SK-N-SH treated with all-trans-retinoic acid at 6 μM for 48 hours (cell line): ENCODE results near the gene HOMEZ.

ENCODE experiments used
- ARNTL ChIP-seq: fragments of 450-650 bp; formaldehyde crosslinking; IDR thresholded peaks from 2 replicates; pipeline ENCODE4 v1.5.0; 2020; ENCODE audit warnings: low read depth, mild to moderate bottlenecking, moderate library complexity, borderline replicate concordance
- GLIS3 ChIP-seq: fragments of 250-450 bp; sonication (Bioruptor Pico); IDR thresholded peaks from 2 replicates; pipeline ENCODE4 v1.5.0; 2020; ENCODE audit warnings: mild to moderate bottlenecking, moderate library complexity
- ISL1 ChIP-seq: fragments of 250-450 bp; sonication (Bioruptor Pico); IDR thresholded peaks from 2 replicates; pipeline ENCODE4 v2.1.2; 2022; ENCODE audit warnings: mild to moderate bottlenecking, moderate library complexity
- PATZ1 ChIP-seq: fragments of 250-450 bp; sonication (Bioruptor Pico); IDR thresholded peaks from 2 replicates; pipeline ENCODE4 v1.8.0; 2020; ENCODE audit warnings: mild to moderate bottlenecking, moderate library complexity, borderline replicate concordance
- POU6F1 ChIP-seq: fragments of 250-450 bp; sonication (Bioruptor Pico); IDR thresholded peaks from 2 replicates; pipeline ENCODE4 v1.8.0; 2021; ENCODE audit warnings: low read depth, mild to moderate bottlenecking, moderate library complexity, borderline replicate concordance
- PPARA ChIP-seq: fragments of 250-450 bp; sonication (Bioruptor Pico); IDR thresholded peaks from 2 replicates; pipeline ENCODE4 v1.5.0; 2020; ENCODE audit warnings: mild to moderate bottlenecking, borderline replicate concordance
- SNAI2 ChIP-seq: fragments of 250-450 bp; sonication (Bioruptor Pico); IDR thresholded peaks from 2 replicates; pipeline ENCODE4 v1.5.0; 2020; ENCODE audit warnings: mild to moderate bottlenecking, moderate library complexity
- TOX ChIP-seq: fragments of 250-450 bp; sonication (Bioruptor Pico); IDR thresholded peaks from 2 replicates; pipeline ENCODE4 v1.8.0; 2021; ENCODE audit warnings: mild to moderate bottlenecking, moderate library complexity, borderline replicate concordance
- ZC3H10 ChIP-seq: fragments of 250-450 bp; sonication (Bioruptor Pico); IDR thresholded peaks from 2 replicates; pipeline ENCODE4 v1.5.1; 2021; ENCODE audit warnings: mild to moderate bottlenecking, moderate library complexity
- ZFP3 ChIP-seq: fragments of 250-450 bp; sonication (Bioruptor Pico); IDR thresholded peaks from 2 replicates; pipeline ENCODE4 v1.5.0; 2020; ENCODE audit warnings: mild to moderate bottlenecking, moderate library complexity
- ZNF70 ChIP-seq: fragments of 450-650 bp; formaldehyde crosslinking; IDR thresholded peaks from 2 replicates; pipeline ENCODE4 v1.5.0; 2020; ENCODE audit warnings: mild to moderate bottlenecking, moderate library complexity

GRCh38 chr14:23323838-23324454, 38.0 kb upstream of the HOMEZ start:
- TF ChIP-seq ISL1: no peak
- TF ChIP-seq POU6F1 (CRISPR knock-in tag): no peak
- no peak for TF ChIP-seq ZC3H10 (CRISPR knock-in tag)
- no peak for TF ChIP-seq TOX (CRISPR knock-in tag)
- no peak for TF ChIP-seq SNAI2 (CRISPR knock-in tag)
- TF ChIP-seq PPARA (CRISPR knock-in tag): no peak
- TF ChIP-seq ZNF70 (CRISPR knock-in tag): no peak
- no peak for TF ChIP-seq PATZ1
- TF ChIP-seq ARNTL (CRISPR knock-in tag): no peak
- TF ChIP-seq GLIS3: no peak
- TF ChIP-seq ZFP3: no peak
